Osteocyte (in vitro differentiated cells): ENCODE data around the gene SERPINA6. TPM values are rescaled to one million over a fixed set of nuclear protein-coding genes. Genes with fewer than 3 reads are reported as not detected.

Experiments used
- DNase-seq: peaks from one replicate; pipeline ENCODE4 v3.0.0; 2021; ENCODE audit warnings: mixed read lengths; ENCODE audit not compliant: unreplicated experiment; ENCODE audit errors: extremely low spot score
- H3K27ac Mint-ChIP-seq: one replicate; pipeline ENCODE4 v1.8.0; 2021; ENCODE audit warnings: mild to moderate bottlenecking, mixed read lengths; ENCODE audit not compliant: unreplicated experiment
- H3K27me3 Mint-ChIP-seq: one replicate; pipeline ENCODE4 v1.8.0; 2021; ENCODE audit warnings: mixed read lengths; ENCODE audit not compliant: unreplicated experiment
- H3K36me3 Mint-ChIP-seq: one replicate; pipeline ENCODE4 v1.8.0; 2021; ENCODE audit warnings: mixed read lengths; ENCODE audit not compliant: unreplicated experiment
- H3K4me1 Mint-ChIP-seq: one replicate; pipeline ENCODE4 v1.8.0; 2021; ENCODE audit warnings: mixed read lengths; ENCODE audit not compliant: unreplicated experiment
- H3K4me3 Mint-ChIP-seq: one replicate; pipeline ENCODE4 v1.8.0; 2021; ENCODE audit warnings: mild to moderate bottlenecking, moderate library complexity, mixed read lengths; ENCODE audit not compliant: unreplicated experiment
- H3K9me3 Mint-ChIP-seq: one replicate; pipeline ENCODE4 v1.8.0; 2021; ENCODE audit warnings: mixed read lengths; ENCODE audit not compliant: unreplicated experiment
- total RNA-seq: library from RNA; stranded (reverse); gene quantifications from 2 replicates; pipeline ENCODE4 v1.2.1, GENCODE V29; 2021
- TF ChIP-seq, protein P1 (sequence below): fragments of 200-600 bp; sonication (generic); IDR thresholded peaks from 2 replicates; pipeline ENCODE4 v1.5.0; 2021; ENCODE audit warnings: antibody characterized with exemption, mild to moderate bottlenecking, moderate library complexity

The SERPINA6 gene
- total RNA-seq, 1 donor from 2014 or later = not detected

GRCh38 chr14:94331462-94331861 lies 8.3 kb upstream of the SERPINA6 start:
- Mint-ChIP-seq H3K27ac (no peak overlapping the region), H3K27me3 (peaks cover 6% of the 10 kb centered on the region), H3K9me3 (no peaks in the 10 kb centered on the region), H3K4me1 (no peaks in the 10 kb centered on the region), H3K36me3 (no peaks in the 10 kb centered on the region), H3K4me3 (no peak overlapping the region)
- TF ChIP-seq, protein P1, sequence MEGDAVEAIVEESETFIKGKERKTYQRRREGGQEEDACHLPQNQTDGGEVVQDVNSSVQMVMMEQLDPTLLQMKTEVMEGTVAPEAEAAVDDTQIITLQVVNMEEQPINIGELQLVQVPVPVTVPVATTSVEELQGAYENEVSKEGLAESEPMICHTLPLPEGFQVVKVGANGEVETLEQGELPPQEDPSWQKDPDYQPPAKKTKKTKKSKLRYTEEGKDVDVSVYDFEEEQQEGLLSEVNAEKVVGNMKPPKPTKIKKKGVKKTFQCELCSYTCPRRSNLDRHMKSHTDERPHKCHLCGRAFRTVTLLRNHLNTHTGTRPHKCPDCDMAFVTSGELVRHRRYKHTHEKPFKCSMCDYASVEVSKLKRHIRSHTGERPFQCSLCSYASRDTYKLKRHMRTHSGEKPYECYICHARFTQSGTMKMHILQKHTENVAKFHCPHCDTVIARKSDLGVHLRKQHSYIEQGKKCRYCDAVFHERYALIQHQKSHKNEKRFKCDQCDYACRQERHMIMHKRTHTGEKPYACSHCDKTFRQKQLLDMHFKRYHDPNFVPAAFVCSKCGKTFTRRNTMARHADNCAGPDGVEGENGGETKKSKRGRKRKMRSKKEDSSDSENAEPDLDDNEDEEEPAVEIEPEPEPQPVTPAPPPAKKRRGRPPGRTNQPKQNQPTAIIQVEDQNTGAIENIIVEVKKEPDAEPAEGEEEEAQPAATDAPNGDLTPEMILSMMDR = no peak
- DNase-seq = peak; percentile 62

DNA sequence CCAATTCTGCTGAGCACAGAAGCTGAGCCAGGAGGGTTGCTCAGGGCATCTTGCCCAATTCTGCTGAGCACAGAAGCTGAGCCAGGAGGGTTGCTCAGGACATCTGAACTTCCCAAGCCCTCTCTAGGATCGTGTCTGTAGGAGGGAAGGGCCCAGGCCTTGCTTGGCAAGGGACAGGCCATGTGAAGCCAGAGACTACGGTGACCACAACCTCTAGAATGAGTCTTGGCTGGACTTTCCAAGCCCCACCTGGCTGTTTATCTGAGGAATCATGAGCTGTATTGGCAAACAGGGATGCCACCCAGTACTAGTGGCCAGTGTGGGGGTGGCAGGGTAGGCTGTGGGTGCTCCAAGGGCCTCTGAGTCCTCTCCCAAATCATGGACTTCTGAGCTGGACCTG lies 7.7 kb upstream of the SERPINA6 start:
- Mint-ChIP-seq H3K27me3 (peaks cover 6% of the 10 kb centered on the region), H3K9me3 (no peaks in the 10 kb centered on the region), H3K4me3 (no peak overlapping the region), H3K4me1 (no peaks in the 10 kb centered on the region), H3K27ac (no peak overlapping the region), H3K36me3 (no peaks in the 10 kb centered on the region)
- TF ChIP-seq, protein P1 = no peak
- peak; percentile 62 for DNase-seq

- Mint-ChIP-seq H3K4me1 (no peaks in the 10 kb centered on the region), H3K9me3 (no peaks in the 10 kb centered on the region), H3K27me3 (peaks cover 6% of the 10 kb centered on the region), H3K36me3 (no peaks in the 10 kb centered on the region), H3K27ac (no peak overlapping the region), H3K4me3 (no peak overlapping the region)
- DNase-seq = peak; percentile 64
- TF ChIP-seq, protein P1 = no peak
These were observed 7.3 kb upstream of the SERPINA6 start for GRCh38 chr14:94330432-94330831.

DNA sequence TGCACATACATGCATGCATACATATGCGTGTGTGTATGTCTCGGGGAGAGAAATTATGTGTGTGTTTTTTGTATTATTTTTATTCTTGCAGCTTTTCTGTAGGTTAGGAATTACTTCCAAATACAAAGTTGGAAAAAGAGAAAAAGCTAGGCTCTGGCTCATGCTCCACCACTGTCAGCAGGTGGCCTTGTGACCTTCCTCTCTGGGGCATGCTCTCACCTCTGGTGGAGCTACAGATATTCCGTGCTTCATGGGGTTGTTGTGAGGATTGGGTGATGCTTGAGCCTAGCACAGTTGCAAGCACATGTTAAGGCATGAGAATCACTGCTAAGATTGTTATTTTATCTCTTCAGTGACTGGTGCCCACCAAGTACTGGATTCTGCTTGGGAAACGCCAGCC lies 6.7 kb upstream of the SERPINA6 start:
- Mint-ChIP-seq H3K4me3 (no peak overlapping the region), H3K27ac (no peak overlapping the region), H3K4me1 (no peaks in the 10 kb centered on the region), H3K36me3 (no peaks in the 10 kb centered on the region), H3K9me3 (no peaks in the 10 kb centered on the region), H3K27me3 (peaks cover 6% of the 10 kb centered on the region)
- TF ChIP-seq, protein P1 = no peak
- DNase-seq = peak; percentile 36

GRCh38 chr14:94328196-94328595 lies 5.1 kb upstream of the SERPINA6 start:
- no peak for DNase-seq
- Mint-ChIP-seq H3K27me3 (no peaks in the 10 kb centered on the region), H3K9me3 (no peaks in the 10 kb centered on the region), H3K4me3 (no peak overlapping the region), H3K4me1 (peaks cover 2% of the 10 kb centered on the region), H3K36me3 (no peaks in the 10 kb centered on the region), H3K27ac (no peak overlapping the region)
- TF ChIP-seq, protein P1 = no peak
